GM19452 (cell line): ENCODE data around the gene DMRTC2.
"Not testable (repeated sequence)": the region's sequence is repeated elsewhere in the genome, so short reads cannot be mapped to it uniquely, and the experiment has no call there.

Experiments
- ATAC-seq: cut with Tn5 transposase; IDR thresholded peaks from one replicate; pipeline ENCODE4 v1.9.1; 2021; ENCODE audit not compliant: unreplicated experiment

Gene DMRTC2

DNA sequence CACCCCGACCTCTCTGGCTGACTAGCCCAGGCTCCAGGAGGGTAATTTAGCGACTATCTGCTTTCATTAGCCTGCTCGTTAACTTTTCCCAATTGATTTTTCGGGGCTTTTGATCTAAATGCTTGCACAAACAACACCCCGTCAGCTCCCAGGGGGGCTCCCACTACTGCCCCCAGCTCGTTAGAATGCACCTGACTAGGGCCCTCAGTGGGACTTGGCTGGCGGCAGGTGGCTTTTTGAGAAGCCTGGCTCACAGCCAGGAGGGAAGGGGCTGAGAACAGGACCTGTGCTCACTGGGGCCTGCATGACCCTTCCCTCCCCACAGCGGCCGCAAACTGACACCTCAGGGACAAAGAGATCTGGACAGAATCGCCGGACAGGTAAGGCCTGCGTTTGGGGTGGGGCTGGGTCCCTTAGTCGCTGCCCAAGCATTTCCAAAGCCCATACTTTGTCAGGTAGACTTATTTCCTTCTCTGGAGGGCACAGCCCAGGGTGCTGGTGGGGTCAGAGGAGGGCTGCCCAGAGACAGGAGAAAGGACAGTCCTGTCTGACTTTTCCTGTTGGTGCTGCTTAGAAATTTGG is 24.6 kb downstream of the DMRTC2 start:
- ATAC-seq: no peak

DNA sequence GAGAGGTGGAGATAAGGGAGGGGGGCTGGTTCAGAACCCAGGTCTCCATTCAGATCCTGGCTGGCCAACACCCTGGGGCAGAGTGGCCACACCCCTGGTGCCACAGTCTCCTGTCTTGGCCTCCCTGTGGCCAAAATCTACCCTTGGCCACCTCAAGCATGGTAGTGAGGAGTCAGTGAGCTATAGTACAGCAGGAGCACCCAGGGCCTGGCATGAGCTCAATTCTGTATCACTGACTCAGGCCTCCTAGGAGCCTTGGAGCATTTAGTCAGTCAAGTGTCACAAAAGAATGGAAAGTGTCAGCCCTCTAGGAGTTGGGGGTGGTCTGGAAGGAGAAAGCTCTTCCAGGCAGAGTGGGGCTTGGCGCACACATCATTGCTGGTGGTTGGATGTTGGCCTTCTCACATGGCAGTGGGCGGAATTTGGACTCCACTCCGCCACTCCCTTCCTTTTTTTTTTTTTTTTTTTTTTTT is 25.6 kb downstream of the DMRTC2 start:
- ATAC-seq: no peak

DNA sequence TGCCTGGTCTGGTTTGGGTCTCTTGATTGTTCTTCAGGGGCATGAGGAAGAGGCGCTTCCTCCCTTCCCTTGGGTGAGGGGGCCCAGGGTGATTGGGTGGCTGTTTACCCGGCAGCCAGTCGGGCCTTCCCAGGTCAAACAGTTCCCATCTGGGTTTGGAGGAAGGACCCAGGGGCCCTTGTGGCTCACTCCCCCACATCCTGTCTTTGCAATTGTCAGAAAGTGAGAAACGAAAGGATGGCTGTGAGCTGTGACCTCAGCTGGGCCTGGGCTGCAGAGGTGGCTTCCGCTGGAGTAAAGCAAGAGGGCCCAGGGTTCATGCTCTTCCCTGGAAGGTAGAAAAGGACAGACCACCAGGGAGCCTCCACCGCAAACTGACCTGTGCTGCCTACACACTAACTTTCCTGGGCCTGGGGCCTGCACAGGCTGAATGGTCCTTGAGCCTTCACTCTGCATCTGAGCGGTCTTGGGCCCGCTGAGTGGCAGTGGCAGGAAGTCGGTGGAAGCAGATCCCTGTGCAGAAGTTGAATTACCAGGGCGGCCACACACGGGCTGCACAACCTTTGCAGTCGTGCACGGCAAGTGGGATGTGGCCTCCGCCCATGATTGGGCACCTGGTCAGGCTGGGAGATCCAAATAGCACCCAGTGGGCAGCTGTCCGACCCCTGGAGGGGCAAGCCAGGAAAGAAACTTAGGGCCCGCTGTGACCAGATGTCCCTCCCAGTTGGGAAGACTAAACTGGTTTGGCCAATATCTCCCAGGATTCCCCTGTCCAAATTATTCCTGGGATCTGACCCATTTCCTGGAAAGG is 26.9 kb downstream of the DMRTC2 start:
- peak; percentile 46 for ATAC-seq

DNA sequence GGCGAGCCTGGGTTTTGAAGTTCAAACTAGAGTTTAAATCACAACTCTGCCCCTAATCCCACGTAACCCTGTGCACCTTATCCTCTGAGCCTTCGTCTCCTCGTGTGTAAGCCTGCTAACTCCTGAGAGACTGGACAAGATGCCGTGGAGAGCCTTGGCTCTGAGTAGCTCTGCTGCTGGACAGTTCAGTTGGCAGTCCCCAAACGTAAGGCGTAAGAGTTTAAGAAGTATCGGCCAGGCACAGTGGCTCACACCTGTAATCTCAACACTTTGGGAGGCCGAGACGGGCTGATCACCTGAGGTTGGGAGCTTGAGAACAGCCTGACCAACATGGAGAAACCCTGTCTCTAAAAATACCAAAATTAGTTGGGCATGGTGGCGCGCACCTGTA is 27.5 kb downstream of the DMRTC2 start:
- no peak for ATAC-seq

DNA sequence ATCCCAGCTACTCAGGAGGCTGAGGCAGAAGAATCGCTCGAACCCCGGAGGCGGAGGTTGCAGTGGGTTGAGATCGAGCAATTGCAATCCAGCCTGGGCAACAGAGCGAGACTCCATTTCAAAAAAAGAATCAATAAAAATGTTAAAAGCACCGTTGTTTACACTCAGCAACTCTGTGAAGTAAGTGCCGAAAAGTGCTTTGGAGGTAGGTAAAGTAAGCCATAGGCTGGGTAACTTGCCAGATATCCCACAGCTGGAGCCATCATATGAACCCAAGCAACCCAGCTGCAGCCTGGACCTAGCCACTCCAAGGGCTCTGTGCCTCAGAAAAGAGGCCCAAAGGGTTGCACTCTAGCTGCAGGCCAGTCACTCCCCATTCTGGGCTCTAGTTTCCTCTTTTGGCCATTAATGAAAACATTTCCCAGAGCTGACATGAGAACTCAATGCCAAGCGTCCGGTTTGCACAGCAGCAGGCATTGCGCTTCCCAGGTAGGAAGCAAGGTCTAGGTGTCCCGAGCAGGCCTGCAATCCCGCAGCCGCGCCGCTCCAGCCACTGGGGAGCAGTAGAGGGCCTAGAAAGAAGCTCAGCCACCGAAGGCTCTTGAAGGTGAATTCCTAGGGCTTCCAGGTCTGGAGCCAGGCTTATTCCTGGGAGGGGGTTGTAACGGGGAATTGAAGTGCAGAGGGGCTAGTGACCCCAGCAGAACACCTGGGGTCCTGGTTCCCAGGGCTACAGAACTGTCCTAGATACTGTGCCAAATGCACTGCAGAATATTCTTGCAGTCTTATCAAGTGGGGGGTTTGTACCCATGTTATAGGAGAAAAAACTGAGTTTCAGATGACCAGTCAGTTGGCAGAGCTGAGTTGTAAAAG is 28.2 kb downstream of the DMRTC2 start:
- no peak for ATAC-seq

DNA sequence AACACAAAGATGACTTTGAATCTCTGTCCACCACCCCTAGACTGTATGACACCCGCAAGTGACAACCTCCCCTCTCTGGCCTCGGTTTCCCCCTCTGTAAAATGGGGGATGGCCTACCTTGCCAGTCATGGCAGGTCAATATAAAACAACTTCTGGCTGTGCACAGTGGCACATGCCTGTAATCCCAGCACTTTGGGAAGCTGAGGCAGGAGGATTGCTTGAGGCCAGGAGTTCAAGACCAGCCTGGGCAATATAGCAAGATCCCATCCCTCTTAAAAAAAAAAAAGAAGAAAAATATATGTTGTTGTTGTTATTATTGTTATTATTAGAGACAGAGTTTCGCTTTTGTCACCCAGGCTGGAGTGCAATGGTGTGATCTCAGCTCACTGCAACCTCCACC is 31.1 kb downstream of the DMRTC2 start:
- ATAC-seq: not testable (repeated sequence)

DNA sequence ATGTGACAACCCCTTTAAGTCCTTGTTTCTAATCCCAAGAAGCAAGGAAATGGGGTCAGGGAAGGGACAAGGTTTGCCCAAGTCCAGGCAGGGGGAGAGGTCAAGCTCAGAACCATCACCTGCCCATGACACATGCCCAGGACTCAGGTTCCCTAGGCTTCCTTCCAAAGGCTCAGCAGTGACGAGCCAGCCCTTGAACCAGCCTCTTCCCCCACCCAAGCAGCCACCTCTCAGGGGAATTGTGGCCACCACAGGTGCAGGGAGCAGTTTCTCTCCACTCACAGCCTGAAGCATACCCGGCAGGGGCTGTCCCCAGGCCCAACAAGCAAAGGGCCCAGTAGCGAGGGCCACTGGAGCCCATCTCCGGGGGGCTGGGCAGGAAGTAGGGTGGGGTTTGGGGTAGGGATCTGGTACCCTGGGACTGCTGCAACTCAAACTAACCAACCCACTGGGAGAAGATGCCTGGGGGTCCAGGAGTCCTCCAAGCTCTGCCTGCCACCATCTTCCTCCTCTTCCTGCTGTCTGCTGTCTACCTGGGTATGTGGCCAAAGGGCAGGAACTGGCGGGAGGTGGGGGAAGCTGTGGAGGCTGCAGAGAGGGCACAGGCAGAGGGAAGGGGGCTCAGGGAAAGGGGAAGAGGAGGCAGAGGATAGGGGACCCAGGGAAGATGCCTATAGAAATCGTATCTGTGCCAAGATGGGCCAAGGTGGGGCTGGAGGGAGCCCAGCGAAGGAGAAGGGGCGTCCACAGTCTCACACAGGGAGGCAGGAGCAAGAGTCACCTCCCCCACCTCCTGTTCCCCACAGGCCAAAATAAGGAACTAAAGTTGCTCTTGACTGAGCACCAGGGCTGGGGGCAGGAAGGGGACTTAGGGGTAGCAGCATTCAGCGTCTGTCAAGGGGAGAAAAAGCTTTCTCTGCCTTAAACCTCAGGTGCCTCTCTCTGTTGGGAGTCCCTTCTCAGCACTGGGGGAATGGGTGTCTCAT is 32.3 kb downstream of the DMRTC2 start, which contains the start of gene CD79A:
Gene CD79A, plus strand, starts transcription at position 433 of the 986 bp plus-strand sequence. Its CDS starts 26 bp downstream, at position 459.
- peak; percentile 59 for ATAC-seq

DNA sequence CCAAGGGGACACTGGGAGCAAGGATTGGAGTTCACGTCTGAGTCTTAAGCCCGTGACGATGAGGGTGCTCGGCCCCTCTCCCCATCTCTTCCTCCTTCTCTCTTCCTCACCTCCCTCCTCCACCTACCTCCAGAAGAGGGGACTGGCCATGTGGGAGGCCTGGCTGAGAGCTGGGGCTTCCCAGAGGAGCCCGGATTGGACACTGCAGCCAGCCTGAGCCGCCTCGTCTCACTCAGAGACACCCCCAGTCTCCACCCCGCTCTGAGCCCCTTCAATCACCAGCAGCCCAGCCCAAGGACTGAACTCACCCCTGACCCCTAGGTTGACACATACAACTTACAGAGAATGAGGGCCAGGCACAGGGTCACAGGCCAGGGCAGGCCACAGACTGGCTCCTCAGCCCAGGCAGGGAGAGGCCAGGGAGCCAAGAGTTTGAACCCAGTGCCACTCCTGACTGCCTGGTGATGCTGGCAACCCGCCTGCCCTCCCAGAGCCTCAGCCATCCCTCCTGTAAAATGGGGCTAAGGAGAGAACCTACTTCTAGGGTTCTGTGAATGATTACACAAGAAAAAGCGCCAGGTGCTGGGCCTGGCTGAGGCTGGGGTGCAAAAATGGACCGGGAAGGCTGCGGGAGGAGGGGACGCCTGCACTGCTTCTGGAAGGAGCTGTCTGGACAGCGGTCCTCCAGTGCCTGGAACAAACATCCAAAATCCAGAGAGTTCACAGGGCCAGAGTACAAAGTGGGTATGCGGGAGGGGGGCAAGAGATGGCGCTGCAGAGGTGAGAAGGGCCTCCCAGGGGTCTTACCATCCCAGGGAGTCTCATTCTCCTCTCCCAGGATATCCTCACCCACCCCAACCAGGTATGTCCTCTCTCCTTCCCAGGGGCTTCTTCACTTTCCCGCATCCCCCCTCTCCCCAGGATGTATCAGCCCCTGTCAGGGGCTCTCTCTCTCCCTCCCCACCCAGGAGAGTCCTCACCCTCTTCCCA is 33.4 kb downstream of the DMRTC2 start:
- no peak for ATAC-seq

DNA sequence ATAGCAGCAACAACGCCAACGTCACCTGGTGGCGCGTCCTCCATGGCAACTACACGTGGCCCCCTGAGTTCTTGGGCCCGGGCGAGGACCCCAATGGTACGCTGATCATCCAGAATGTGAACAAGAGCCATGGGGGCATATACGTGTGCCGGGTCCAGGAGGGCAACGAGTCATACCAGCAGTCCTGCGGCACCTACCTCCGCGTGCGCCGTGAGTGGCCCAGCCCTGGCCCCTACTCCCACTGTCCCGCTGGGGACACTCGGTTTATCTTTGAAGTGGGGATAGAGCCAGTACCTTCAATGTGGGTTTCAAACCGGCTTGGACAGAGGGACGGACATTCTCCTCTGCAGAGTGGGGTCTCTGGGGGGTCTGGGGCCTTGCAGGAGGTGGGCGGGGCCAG is 34.2 kb downstream of the DMRTC2 start:
- ATAC-seq: no peak

DNA sequence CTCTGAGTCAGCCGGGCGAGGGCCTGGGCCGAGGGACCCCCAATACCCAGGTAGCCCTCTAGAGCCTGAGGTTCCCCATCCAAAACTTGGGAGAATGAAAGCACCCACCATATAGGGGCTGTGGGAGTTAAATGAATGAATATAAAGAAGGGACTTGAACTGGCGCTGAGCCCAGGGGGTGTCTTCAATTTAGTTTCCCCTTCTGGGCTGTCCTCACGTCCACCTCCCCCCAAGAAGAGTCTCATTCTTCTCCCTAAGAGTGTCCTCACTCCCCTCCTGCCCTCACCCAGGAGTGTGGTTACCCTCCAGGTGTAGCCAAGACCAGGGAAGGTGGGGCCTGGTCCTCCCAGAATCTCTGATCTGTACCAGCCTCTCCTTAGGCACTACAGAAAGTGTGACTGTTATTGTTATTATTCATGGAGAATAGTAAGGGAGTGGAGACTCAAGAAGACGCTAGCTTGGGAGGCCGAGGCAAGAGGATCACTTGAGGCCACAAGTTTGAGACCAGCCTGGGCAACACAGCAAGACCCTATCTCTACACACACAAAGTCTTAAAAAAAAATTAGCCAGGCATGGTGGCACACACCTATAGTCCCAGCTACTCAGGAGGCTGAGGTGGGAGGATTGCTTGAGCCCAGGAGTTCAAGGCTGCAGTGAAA is 35.0 kb downstream of the DMRTC2 start:
- no peak for ATAC-seq

DNA sequence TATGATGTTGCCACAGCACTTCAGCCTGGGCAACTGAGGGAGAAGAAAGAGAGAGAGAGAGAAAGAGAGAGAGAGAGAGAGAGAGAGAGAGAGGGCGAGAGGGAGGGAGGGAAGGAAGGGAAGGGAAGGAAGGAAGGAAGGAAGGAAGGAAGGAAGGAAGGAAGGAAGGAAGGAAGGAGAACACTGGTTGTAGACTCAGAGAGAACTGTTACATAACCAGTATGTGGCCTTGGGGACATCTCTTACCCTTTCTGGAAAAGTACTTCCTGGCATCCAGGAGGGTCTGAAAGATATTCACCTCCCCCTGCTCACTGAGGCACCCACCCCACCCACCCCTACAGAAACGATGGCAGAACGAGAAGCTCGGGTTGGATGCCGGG is 35.5 kb downstream of the DMRTC2 start:
- ATAC-seq: no peak

DNA sequence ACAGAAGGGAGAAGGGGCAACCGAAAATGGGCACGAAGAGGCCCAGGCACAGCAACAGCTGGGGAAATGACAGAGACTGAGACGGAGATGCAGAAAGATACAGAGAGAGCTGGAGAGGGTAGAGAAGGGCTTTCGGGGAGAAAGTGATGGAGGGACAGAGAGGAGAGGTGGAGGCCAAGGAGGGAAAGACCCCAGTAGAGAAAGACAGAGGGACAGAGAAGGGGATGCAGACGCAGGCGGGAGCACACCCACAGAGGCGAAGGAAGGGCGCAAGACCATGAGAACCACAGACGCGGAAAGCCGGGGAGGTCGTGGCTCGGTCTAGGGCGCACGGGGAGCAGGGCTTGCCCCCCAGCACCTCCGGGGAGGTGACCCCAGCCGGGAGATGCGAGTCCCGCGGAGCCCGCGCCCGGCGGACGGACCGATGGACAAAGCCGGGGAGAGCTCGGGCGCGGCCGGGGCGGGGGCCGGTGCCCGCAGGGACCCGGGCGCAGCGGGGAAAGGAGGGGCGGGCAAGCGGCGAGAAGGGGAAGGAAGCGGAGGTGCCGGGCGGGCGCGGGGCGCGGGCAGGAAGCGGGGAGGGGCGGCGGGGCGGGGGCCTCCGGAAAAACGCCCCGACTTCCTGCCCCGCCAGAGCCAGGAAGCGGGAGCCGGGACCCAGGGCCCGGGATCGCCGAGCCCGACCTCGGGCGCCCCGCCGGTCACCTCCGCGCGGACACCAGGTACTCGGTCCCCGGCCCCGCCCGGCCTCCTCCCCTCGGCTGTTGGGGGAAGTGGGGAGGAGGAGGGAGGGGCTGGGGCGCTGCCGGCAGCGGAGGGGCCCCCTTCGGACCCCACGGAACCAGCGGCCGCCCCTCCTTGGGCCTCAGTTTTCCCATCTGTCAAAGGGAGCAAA is 38.0 kb downstream of the DMRTC2 start, which contains the start of gene ARHGEF1:
Gene ARHGEF1, plus strand, starts transcription at position 617 of the 895 bp plus-strand sequence. CDS start 4,899 bp downstream, outside the sequence.
- no peak for ATAC-seq

DNA sequence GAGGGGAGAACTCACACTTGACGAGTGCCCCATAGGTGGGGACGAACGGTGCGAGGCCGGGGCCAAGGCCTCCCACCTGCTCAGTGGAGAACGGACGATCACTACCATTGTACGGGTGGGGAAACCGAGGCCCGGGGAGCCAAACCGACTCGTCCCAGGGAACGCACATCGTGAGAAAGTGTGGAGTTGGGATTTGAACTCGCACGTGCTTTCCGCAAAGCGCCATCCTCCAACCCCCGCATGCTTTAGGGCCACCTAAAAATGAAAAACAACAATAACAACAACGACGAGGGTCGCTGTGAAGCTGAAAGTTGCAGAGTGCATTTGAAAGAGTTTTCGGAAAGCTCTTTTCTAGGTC is 38.6 kb downstream of the DMRTC2 start:
- no peak for ATAC-seq

DNA sequence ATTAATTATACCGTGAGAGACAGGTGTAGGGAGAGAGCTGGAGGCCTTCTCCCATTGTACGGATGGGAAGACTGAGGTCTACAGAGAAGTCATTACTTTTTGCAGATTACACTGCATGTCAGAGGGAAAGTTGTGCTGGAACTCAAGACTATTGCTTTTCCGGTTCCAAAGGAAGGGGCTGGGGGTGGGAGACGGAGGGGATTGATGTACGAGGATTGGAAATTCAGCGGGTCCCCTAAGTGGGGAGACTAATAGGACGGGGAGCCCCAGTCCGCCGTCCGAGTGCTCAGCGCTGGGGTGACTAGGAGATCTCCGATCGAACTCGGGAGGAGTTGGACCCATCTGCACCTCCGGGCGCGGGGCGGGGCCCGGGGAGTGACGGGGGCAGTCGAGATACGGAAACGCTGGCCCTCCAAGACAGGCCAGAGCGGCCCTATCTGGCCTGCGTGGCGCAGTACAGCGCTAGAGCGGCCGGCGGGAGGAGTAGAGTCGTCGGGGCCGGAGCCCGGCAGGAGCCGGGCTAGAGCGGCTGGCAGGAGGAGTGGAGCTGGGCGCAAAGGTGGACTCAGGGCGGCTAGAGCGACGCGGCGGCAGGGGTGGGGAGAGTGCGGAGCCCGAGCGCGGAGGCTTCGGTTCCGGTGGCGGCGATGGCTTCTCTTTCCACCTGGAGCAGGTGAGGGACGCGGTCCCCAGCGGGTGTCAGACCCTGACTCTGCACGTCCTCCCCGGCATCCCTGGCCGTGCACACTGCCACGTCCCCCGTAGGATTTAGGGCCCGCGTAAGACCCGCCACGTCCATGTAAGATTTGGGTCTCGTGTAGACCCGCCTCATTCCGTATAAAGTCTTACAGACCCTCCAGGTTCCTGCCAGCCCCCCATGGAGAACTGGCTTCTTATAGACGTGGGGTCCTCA is 39.2 kb downstream of the DMRTC2 start:
- ATAC-seq: peak; percentile 69

DNA sequence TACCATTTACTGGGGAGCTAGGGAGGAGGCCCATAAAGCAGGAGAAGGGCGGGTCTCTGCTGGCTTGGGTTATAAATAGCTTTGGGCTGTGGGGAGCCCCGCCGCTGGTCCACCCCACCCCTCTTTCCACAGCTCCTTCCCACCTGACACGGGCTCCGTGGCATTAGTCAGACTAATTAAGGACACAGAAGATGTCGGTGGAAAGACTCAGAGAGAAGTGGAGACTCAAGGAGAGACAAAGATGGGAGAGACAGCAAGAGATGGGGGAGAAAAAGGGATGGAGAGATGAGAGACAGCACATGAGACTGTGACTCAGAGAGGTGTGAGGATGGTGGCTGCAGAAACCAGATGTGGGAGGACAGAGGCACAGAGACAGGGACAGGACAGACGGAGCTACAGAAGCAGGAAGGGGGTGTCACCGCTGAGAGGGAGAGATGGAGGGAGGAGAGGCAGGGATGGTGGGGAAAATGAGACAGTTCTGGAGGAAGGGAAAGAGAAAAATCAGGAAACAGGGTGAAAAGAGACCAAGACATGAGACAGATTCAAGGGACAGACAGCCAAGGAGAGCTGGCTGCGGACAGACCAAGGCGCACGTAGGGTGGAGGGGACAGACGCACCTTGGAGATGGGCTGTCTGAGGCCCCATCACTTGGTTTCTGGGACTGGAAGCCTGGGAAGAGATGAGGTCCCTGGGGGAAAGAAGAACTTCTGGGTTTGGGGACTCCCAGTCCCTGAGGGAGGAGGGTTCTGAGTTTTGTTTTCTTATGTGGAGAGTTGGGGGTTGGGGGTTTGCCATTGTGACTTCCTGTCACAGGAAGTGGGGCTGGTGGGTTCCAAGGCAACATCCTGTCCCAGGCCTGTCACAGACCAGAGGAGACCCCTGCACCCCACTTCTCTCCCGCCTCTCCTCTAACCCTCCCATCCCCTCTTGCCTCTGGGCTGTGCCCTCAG is 42.2 kb downstream of the DMRTC2 start:
- ATAC-seq: no peak
